Kidney tubule cell (primary cell): Measurements from ENCODE around the gene SLX4.

Experiments used
- DNase-seq: peaks from one replicate; pipeline ENCODE4 v3.0.0-alpha.2; 2018; ENCODE audit warnings: low spot score

Gene SLX4

GRCh38 chr16:3553138-3553923 lies 58.1 kb downstream of the SLX4 start:
- no peak for DNase-seq

- no peak for DNase-seq
These were observed 60.3 kb downstream of the SLX4 start for GRCh38 chr16:3550851-3551847.

- DNase-seq, result no peak
These were observed 61.5 kb downstream of the SLX4 start for GRCh38 chr16:3549906-3550305.

GRCh38 chr16:3548859-3549258 lies 62.5 kb downstream of the SLX4 start:
- no peak for DNase-seq

GRCh38 chr16:3548445-3548844 lies 63.0 kb downstream of the SLX4 start:
- DNase-seq, result no peak

GRCh38 chr16:3546986-3547682 lies 64.3 kb downstream of the SLX4 start:
- DNase-seq, result no peak

GRCh38 chr16:3542601-3543373 lies 68.6 kb downstream of the SLX4 start:
- DNase-seq, result no peak

GRCh38 chr16:3541527-3542155 lies 69.8 kb downstream of the SLX4 start:
- no peak for DNase-seq

- no peak for DNase-seq
These were observed 73.2 kb downstream of the SLX4 start for GRCh38 chr16:3538222-3538621.

- no peak for DNase-seq
These were observed 74.6 kb downstream of the SLX4 start for GRCh38 chr16:3536851-3537250.

- no peak for DNase-seq
These were observed 75.1 kb downstream of the SLX4 start for GRCh38 chr16:3536271-3536731.

GRCh38 chr16:3534126-3534525 lies 77.3 kb downstream of the SLX4 start:
- DNase-seq, result no peak

GRCh38 chr16:3532741-3533140 lies 78.7 kb downstream of the SLX4 start:
- no peak for DNase-seq
